Measurements from ENCODE around the gene SYK.

Gene SYK

DNA sequence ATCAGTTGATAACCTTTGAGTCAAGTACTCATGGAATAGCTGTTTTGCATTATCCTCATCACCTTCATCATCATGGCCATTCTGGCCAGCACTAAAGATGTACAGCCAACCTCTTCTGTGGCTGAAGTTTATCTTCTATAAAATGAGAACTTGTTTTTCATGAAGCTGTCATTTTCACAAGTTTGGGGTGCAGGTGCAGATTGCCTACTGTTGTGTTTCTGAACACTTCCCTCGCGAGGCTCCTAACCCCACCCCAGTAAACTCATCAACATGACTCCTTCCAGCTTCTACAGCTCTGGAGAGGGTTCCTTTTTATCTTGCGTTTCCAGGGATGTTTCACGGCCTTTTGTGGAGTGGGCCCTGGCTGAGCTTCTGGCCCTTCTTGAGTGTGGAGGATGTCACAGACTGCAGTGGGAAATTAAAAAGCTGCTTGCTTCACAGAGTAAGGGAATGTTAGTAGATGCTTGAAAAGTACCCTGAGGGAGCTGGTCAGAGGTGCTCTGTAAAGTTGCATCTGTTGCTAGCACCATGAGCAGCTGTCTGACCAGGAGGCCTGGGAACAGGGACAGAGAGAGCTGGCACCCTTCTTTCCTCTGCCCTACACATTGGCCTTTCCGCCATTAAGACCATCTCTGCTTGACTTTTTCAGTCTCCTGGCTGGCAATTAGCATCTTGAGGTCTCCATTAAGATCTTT lies 24.9 kb downstream of the SYK start:
- DNase-seq: no peak

- no peak for DNase-seq
These were observed 25.7 kb downstream of the SYK start for GRCh38 chr9:90827181-90827871.

- no peak for DNase-seq
These were observed 28.4 kb downstream of the SYK start for GRCh38 chr9:90830051-90830450.

- no peak for DNase-seq
These were observed 29.4 kb downstream of the SYK start for GRCh38 chr9:90830977-90831376.

- DNase-seq: no peak
These were observed 30.6 kb downstream of the SYK start for GRCh38 chr9:90832261-90832660.

DNA sequence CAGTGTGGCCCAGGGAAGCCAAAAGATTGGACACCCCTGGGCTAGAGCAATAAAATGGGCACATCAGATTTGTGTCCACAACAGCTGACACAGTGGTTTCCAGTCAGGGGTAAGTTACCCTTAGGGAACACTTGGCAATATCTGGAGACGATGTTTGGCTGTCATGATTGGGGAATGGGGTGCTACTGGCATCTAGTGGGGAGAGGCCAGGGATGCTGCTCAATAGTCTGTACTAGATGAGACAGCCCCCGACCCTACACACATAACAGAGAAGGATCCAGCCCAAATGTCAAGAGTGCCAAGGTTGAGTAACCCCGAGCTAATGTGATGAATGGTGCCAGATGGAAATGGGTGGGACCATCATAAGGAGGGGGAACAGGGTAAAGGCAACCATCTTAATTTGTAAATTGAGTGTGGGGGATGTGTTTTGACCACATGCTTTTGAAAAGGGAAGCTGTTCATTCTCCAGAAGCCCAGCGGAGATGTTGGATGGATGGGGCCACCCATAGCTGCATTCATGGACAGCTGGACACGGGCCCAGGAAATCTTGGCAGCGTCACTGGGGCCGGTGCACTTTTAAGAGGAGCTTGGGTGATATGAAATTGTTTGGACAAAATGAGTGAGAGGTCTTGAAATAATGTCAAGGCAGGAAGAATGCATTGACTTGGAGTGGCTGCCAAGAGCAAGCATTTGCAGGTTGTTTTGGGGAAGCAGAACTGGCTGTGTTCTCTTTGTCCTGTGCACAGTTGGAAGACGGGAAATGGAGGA lies 33.4 kb downstream of the SYK start:
- DNase-seq: no peak

DNA sequence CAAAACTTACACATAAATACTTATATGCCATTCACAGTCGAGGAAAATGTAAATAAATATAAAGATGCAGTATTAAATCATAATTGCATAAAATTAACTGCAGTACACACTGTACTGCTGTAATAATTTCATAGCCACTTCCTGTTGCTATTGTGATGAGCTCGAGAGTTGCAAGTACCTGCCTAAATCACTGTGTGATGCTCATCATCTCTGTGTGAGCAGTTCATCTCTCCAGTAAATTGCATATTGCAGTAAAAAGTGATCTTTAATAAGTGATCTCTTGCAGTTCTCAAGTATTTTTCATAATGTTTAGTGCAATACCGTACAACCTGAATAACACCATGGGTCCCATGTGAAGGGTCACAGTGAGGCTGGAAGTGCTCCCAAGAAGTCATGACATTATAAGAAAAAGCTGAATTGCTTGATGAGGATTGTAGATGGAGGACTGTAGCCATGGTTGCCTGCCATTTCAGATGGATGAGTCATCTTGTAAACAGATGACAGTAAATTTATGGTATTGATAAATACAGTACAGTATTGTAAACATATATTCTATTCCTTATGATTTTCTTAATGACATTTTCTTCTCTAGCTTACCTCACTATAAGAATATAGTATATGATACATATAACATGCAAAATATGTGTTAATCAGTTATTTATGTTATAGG lies 34.9 kb downstream of the SYK start:
- DNase-seq: no peak

- no peak for DNase-seq
These were observed 36.5 kb downstream of the SYK start for GRCh38 chr9:90838098-90838497.

- DNase-seq: no peak
These were observed 37.0 kb downstream of the SYK start for GRCh38 chr9:90838581-90839154.

GRCh38 chr9:90839183-90839728 lies 37.6 kb downstream of the SYK start:
- DNase-seq: no peak

DNA sequence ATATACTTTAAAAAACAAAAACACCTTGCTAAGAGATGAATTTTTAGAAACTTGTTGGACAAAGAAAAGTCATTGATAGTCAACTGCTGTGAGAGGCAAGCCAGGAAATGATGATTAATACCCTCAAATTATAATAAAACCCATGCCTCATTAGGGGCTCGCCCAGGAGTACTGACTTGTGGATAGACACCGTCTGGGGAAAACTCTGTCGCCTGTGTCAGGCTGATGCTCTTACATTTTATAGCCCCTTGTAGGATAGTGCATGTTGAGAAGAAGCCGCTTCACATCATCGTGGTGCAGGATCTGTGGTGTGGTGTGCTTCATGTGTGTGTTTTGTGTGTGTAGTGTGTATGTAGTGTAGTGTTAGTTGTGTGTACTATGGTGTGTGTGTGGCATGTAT lies 39.1 kb downstream of the SYK start:
- DNase-seq: no peak

DNA sequence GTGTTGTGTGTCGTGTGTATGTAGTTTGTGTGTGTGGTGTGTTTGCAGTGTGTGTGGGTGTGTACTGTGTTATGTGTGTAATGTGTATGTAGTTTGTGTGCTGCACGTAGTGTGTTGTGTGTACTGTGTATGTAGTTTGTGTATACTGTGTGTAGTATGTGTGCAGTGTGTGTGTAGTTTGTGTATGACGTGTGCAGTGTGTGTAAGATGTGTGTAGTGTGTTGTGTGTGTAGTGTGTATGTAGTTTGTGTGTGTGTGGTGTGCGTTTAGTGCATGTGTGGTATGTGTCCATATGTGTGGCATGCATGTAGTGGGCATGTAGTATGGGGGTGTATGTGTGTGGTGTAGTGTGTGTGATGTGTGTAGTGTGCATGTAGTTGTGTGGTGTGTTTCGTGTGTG lies 39.6 kb downstream of the SYK start:
- no peak for DNase-seq

DNA sequence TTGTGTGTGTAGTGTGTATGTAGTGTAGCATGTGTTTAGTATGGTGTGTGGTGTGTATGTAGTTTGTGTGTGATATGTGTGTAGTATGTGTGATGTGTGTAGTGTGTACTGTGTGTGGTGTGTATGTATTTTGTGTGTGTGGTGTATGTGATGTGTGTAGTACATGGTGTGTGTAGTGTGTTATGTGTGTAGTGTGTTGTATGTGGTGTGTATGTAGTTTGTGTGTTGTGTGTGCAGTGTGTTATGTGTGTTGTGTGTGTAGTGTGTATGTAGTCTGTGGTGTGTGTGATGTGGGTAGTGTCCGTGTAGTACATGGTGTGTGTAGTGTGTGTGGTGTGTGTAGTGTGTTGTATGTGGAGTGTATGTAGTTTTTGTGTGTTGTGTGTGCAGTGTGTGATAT lies 40.0 kb downstream of the SYK start:
- DNase-seq: no peak

DNA sequence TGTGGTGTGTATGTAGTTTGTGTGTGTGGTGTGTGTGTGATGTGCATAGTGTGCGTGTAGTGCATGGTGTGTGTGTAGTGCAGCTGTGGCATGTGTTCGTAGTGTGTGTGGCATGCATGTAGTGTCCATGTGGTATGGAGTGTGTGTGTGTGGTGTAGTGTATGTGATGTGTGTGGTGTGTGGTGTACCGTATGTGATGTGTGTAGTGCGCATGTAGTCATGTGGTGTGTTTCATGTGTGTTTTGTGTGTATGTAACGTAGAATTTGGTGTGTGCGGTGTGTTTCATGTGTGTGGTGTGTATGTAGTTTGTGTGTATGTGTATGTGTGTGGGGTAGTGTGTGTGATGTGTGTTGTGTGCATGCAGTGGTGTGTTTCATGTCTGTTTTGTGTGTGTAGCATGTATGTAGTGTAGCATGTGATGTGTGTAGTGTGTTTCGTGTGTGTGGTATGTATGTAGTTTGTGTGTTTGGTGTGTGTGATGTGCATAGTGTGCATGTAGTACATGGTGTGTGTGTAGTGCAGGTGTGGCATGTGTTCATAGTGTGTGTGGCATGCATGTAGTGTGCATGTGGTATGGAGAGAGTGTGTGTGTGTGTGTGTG lies 40.7 kb downstream of the SYK start:
- DNase-seq: no peak

DNA sequence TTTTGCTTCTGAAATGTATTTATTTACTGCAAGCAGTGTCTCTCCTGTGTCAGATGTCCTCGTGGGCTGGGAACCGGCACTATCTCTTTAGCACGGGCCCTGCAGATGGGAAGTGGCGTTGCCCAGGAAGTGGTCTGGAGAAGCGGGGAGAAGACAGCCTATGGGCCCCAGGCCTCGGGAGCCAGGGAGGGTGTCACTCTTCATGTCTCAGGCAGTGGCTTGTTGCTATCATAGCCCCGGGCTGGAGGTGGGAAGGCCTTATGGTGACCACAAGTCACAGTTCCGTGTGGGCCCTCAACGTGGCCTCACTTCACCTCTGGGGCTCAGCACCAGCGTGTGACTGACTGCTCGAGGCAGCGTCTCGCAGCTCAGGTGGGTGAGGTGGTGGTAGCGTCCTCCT lies 41.4 kb downstream of the SYK start:
- no peak for DNase-seq

- no peak for DNase-seq
These were observed 41.9 kb downstream of the SYK start for GRCh38 chr9:90843525-90843924.

DNA sequence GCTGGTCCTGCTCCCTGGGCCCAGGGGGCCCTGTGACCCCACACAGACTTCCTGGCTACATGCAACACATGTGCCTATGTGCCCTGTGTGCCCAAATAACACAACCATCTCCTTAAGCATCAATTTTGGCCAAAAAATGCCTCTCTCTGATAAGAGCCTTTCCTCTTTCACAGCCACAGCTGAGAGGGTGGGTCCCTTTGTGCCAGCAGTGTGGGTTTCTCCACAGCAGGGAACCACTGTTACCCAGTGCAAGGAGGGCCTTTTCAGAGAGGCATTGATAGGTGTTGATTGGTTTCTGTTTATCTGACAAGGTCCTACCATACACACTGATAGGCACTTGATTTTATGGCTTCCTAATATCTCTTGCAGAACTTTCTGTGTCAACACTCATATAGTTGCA lies 42.7 kb downstream of the SYK start:
- DNase-seq: no peak

GRCh38 chr9:90846770-90847419 lies 45.3 kb downstream of the SYK start:
- DNase-seq: no peak

DNA sequence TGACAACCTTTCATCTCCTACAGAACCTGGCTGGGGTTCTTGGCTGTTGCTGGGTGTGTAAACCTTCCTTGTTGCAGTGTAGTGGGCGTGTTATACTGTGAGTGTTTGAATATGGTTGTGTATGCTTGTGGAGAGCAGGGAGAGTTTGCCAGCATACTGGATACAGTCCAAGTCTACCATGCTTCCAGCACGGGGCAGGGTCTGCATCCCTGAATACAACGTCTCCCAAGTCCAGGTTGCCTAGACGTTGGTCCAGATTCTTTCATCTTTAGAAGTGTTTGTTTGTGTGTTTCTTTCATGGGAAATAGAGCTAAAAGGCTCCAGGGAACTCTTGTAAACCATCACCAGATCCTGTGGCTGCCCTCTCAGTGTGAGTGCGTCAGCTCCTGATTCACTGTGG lies 46.4 kb downstream of the SYK start:
- no peak for DNase-seq

GRCh38 chr9:90848866-90849265 lies 47.2 kb downstream of the SYK start:
- DNase-seq: no peak

DNA sequence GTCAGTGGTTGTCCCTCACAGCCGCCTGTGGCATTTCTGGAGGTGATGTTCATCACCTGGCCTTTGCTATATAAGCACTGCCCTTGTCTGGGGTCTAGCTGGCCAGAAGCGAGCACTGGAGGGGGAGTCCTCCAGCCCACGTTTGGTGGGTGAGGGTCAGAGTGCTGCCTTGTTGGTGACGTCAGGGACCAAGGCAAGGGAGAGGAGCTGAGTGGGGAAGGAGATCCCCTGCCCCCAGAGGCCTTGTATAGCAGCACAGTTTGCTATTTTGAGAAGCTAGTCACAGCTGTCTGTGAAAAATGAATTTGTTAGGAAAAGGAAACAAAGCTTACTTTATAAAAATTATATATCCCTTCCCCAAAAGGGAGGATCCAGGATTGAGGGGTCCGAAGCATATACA lies 49.8 kb downstream of the SYK start:
- DNase-seq: no peak

DNA sequence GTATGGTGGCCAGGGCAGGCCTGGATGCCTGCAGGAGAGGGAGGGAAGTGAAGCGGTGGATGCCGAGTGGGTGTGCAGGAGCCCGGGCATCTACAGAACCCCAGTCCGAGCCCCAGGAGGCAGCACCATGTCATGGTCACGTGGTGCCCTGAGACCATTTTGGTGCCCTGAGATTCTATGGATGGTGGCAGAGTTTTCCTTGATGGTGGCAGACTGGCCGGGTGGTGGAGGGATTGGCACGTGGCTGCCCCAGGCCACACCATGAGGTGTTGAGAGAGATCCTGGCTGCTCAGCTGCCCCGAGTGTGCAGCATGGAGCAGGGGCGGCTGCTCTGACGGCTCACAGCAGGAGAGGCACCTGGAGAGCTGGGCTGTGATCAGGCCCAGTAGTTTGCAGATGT lies 52.3 kb downstream of the SYK start:
- DNase-seq: no peak

Data from T1000 (cell line).